Pancreas (tissue), 10 donors: ENCODE measurements around the gene MYH6. TPM values are rescaled to one million over a fixed set of nuclear protein-coding genes. Genes with fewer than 3 reads are reported as not detected.

Experiments used
- ATAC-seq, 4 donors: fragments of 200-7000 bp; cut with Tn5 transposase; one replicate each; pipeline versions ENCODE4 v1.8.0 to v1.9.1; 2020; ENCODE audit warnings: mild to moderate bottlenecking in 4 of 4, moderate library complexity in 4 of 4
- DNase-seq, 6 donors: peaks; one replicate each; pipeline ENCODE4 v3.0.0-alpha.2; 2020
- FAIRE-seq: peaks from 2 replicates; lab custom pipeline; 2012; peaks lifted over from hg19 to GRCh38; lab: Jason Lieb, UNC
- H3K27ac ChIP-seq, 4 donors: fragments of 200-600 bp; sonication (generic); 1 replicate in 3 of 4; 2 replicates in 1 of 4; pipeline versions ENCODE4 v1.5.0 to v1.8.0; 2020
- H3K27me3 ChIP-seq, 4 donors: fragments of 200-600 bp; one replicate each; pipeline ENCODE4 v1.8.0; 2021
- H3K36me3 ChIP-seq, 3 donors: fragments of 200-600 bp; sonication (generic) in 1 of 3; one replicate each; pipeline versions ENCODE4 v1.5.0 to v1.8.0; 2020 to 2021
- H3K4me1 ChIP-seq, 3 donors: fragments of 200-600 bp; one replicate each; pipeline ENCODE4 v1.8.0; 2021
- H3K4me3 ChIP-seq, 4 donors: fragments of 200-600 bp; sonication (generic) in 2 of 4; one replicate each; pipeline versions ENCODE4 v1.5.0 to v1.8.0; 2020 to 2021
- H3K9me3 ChIP-seq, 4 donors: fragments of 200-600 bp; one replicate each; pipeline ENCODE4 v1.8.0; 2021
- CTCF ChIP-seq, 4 donors: fragments of 200-600 bp; sonication (generic) in 3 of 4; IDR thresholded peaks; one replicate each; pipeline versions ENCODE4 v1.5.0 to v1.8.0; 2021; ENCODE audit warnings: antibody characterized with exemption in 4 of 4
- WGBS, 2 donors: extraction: QIAGEN DNeasy Blood & Tissue Kit; methylation state at CpG; one replicate each; pipeline ENCODE4 v1.1.7; 2013; 5-methylcytosine and 5-hydroxymethylcytosine counted together
- intact Hi-C, 3 donors: fragments of 100-400 bp; cut with DNase I; formaldehyde crosslinking; loops; one replicate each; pipeline versions ENCODE4 v1.11.1 to v1.14.2; 2022
- polyA plus RNA-seq, 2 donors: library from polyadenylated mRNA; stranded (reverse); fragments of 200-250 nt; gene quantifications; one replicate each; pipeline ENCODE4 v1.2.3, GENCODE V29; 2013
- total RNA-seq, 6 donors: library from RNA; stranded (reverse); fragmentation: NEBNext Ultra II Directional in 4 of 6; extraction: Animal tissue kit (Norgen Biotek cat#: 25700) in 4 of 6; gene quantifications; one replicate each; pipeline versions ENCODE4 v1.2.1 to v1.2.4, GENCODE V29; 2021 to 2023
- donor health status: healthy with polysubstance abuse.
- donor health status: DM: no; HTN: no; CAD: no; lungs with moderate emphysema.
- donor health status: DM: no; HTN: no; CAD: no.
- donor health status: control.
- donor health status: control.
- donor health status: Bipolar disorder and iron deficiency.
- donor health status: DM: yes; HTN: yes; CAD: no.
- donor health status: DM: no; HTN: no; CAD: no.
- donor health status: DM: no; HTN: no; CAD: no.
- donor health status: DM: yes; HTN: yes; CAD: no.

Gene MYH6
- total and polyA plus RNA-seq, 8 donors: 0.03 to 0.72 (median 0.11) TPM; not detected in 2

DNA sequence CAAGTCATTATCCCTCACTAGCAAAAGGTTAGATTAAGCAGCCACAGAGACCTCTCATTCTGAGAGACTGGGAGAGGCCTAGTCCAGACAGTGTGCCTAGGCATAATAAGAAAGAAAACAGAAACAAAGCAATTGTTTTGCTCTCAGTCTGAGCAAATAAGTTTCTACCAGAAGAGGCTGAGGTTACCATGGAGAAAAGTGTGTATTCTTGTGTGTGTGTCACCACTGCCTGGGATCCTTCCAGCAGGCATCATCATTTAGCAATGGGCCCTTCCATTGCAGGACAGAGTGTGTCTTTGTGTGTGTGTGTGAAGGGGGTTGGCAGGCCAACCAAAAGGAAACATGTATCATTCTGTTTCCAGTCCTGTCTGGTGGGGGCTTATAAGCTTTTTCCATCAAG lies 46.8 kb downstream of the MYH6 start:
- no peak overlapping the region for H3K27ac ChIP-seq
- no peak overlapping the region for H3K4me3 ChIP-seq
- H3K27me3 ChIP-seq: peaks cover 0 to 9% (median 0%) of the 10 kb centered on the region in 4 donors
- DNase-seq (no peak), ATAC-seq (peak in 1 of 4 donors; percentile 11), FAIRE-seq (no peak)
- intact Hi-C loops: no loop called here
- H3K9me3 ChIP-seq: no peaks in the 10 kb centered on the region
- no peaks in the 10 kb centered on the region for H3K4me1 ChIP-seq
- no peak for TF ChIP-seq CTCF (IDR thresholded peaks at IDR 0.05)
- H3K36me3 ChIP-seq: no peaks in the 10 kb centered on the region

- no peak overlapping the region for H3K27ac ChIP-seq
- no peaks in the 10 kb centered on the region for H3K9me3 ChIP-seq
- WGBS, 2 donors: 62 to 77% methylated on average over 10 to 11 of the region's 11 CpGs
- TF ChIP-seq CTCF (IDR thresholded peaks at IDR 0.05): no peak
- DNase-seq (peak in 1 of 6 donors; percentile 57), ATAC-seq (no peak), FAIRE-seq (no peak)
- no peaks in the 10 kb centered on the region for H3K36me3 ChIP-seq
- no peak overlapping the region for H3K4me3 ChIP-seq
- peaks cover 0 to 6% (median 0%) of the 10 kb centered on the region in 4 donors for H3K27me3 ChIP-seq
- no peaks in the 10 kb centered on the region for H3K4me1 ChIP-seq
- intact Hi-C loops: no loop called here
Observed at GRCh38 chr14:23360496-23360895, 47.6 kb downstream of the MYH6 start.

GRCh38 chr14:23359722-23360447 lies 48.2 kb downstream of the MYH6 start:
- H3K9me3 ChIP-seq: no peaks in the 10 kb centered on the region
- FAIRE-seq: no peak
- no peaks in the 10 kb centered on the region for H3K4me1 ChIP-seq
- ATAC-seq: no peak
- WGBS, 2 donors: 80 to 90% methylated on average over 22 of the region's 22 CpGs
- H3K36me3 ChIP-seq: no peaks in the 10 kb centered on the region
- no peak overlapping the region for H3K4me3 ChIP-seq
- no peak overlapping the region for H3K27ac ChIP-seq
- peaks cover 0 to 2% (median 0%) of the 10 kb centered on the region in 4 donors for H3K27me3 ChIP-seq
- intact Hi-C loops: no loop called here
- TF ChIP-seq CTCF (IDR thresholded peaks at IDR 0.05): no peak
- no peak for DNase-seq

GRCh38 chr14:23359167-23359626 lies 48.9 kb downstream of the MYH6 start:
- 74 to 83% methylated on average over 10 to 11 of the region's 11 CpGs for WGBS, 2 donors
- Histone ChIP-seq H3K4me3 (no peak overlapping the region), H3K9me3 (no peaks in the 10 kb centered on the region), H3K4me1 (no peaks in the 10 kb centered on the region), H3K36me3 (no peaks in the 10 kb centered on the region), H3K27me3 (no peaks in the 10 kb centered on the region), H3K27ac (no peak overlapping the region)
- intact Hi-C loops: no loop called here
- FAIRE-seq: no peak
- no peak for ATAC-seq
- TF ChIP-seq CTCF (IDR thresholded peaks at IDR 0.05): no peak
- DNase-seq: peak in 1 of 6 donors; percentile 65

DNA sequence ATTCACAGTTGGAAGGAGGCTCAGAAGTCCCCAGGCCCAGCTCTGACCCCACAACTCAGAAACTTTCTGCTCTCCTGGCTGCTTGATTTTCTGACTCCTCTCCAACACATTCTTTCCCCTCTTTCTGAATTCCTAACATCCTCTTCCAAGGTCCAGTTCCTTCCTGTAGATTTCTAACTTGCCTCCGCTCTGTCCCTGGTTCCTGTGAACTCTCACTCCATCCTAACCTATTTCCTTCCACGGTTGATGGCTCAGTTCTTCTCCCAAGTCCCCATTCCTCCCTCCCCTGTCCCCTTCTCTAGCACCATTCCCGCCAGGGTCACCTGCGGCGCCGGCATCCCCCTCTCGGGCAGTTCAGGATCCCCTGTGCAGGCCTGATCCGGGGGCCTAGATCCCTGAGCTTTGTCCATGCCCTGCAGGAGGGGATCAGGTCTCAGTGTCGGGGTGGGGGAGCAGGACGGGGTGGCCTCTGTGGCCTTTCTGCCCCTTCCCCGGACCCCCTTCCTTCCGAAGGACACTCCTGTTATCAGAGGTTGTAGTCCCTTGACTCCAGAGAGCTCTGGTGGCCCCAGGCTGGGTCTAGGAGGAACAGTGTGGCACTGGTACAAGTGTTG lies 49.4 kb downstream of the MYH6 start:
- no peak for ATAC-seq
- H3K27me3 ChIP-seq: no peaks in the 10 kb centered on the region
- H3K27ac ChIP-seq: no peak overlapping the region
- H3K36me3 ChIP-seq: no peaks in the 10 kb centered on the region
- no peaks in the 10 kb centered on the region for H3K9me3 ChIP-seq
- intact Hi-C loops: no loop called here
- TF ChIP-seq CTCF (IDR thresholded peaks at IDR 0.05): no peak
- no peak for FAIRE-seq
- H3K4me1 ChIP-seq: no peaks in the 10 kb centered on the region
- 82 to 85% methylated on average over 12 of the region's 12 CpGs for WGBS, 2 donors
- H3K4me3 ChIP-seq: no peak overlapping the region
- DNase-seq: peak in 1 of 6 donors; percentile 47
